A673 (cell line): ENCODE results near the gene AJAP1. TPM values are rescaled to one million over a fixed set of nuclear protein-coding genes. Genes with fewer than 3 reads are reported as not detected.

ENCODE experiments used
- BruUV-seq: library from RNA; stranded (reverse); fragments of 400-500 nt; replicated peaks from 2 replicates; lab custom pipeline; 2021; lab: Mats Ljungman, UMichigan
- CTCF ChIA-PET: fragments of 300-600 bp; sonication (Branson Sonifier 250); formaldehyde crosslinking; loops from one replicate; lab custom pipeline; 2022; ENCODE audit warnings: antibody characterized with exemption; lab: Charles Lee
- POLR2A ChIA-PET: fragments of 300-600 bp; sonication (Branson Sonifier 250); formaldehyde crosslinking; loops from one replicate; lab custom pipeline; 2022; ENCODE audit warnings: antibody characterized with exemption; ENCODE audit not compliant: low non-redundant PET; lab: Charles Lee
- DNase-seq: peaks from one replicate; pipeline ENCODE4 v3.0.0-alpha.2; 2015; ENCODE audit warnings: low spot score
- H3K27ac ChIP-seq: fragments of 200-600 bp; sonication (generic); 2 replicates; pipeline ENCODE4 v1.5.1; 2016; ENCODE audit warnings: mixed run types, low read depth, mild to moderate bottlenecking, mixed read lengths, antibody characterized with exemption, low read length; ENCODE audit not compliant: poor library complexity, severe bottlenecking
- H3K27me3 ChIP-seq: fragments of 200-600 bp; sonication (generic); replicated peaks from 2 replicates; pipeline ENCODE4 v1.6.1; 2017; ENCODE audit warnings: mixed run types, low read depth, mild to moderate bottlenecking, mixed read lengths, antibody characterized with exemption, low read length; ENCODE audit not compliant: insufficient read depth, poor library complexity
- H3K36me3 ChIP-seq: fragments of 200-600 bp; sonication (generic); 2 replicates; pipeline ENCODE4 v1.6.1; 2016; ENCODE audit warnings: mixed run types, mild to moderate bottlenecking, mixed read lengths, antibody characterized with exemption, low read length; ENCODE audit not compliant: insufficient read depth, poor library complexity, severe bottlenecking
- H3K4me1 ChIP-seq: fragments of 200-600 bp; sonication (generic); 2 replicates; pipeline ENCODE4 v1.6.1; 2017; ENCODE audit warnings: mixed run types, mild to moderate bottlenecking, mixed read lengths, antibody characterized with exemption, low read length; ENCODE audit not compliant: insufficient read depth, poor library complexity, severe bottlenecking
- H3K4me3 ChIP-seq: fragments of 200-600 bp; sonication (generic); 2 replicates; pipeline ENCODE4 v1.5.1; 2016; ENCODE audit warnings: low read depth, mixed run types, mild to moderate bottlenecking, mixed read lengths, low read length; ENCODE audit not compliant: poor library complexity, severe bottlenecking
- H3K9me3 ChIP-seq: fragments of 200-600 bp; sonication (generic); 2 replicates; pipeline ENCODE4 v1.6.1; 2016; ENCODE audit warnings: mixed run types, low read depth, mild to moderate bottlenecking, mixed read lengths, antibody characterized with exemption, low read length; ENCODE audit not compliant: poor library complexity, severe bottlenecking
- EZH2 ChIP-seq: fragments of 200-600 bp; sonication (generic); IDR thresholded peaks from 2 replicates; pipeline ENCODE4 v1.6.1; 2017; ENCODE audit warnings: borderline replicate concordance, low read depth, mild to moderate bottlenecking, mixed read lengths, antibody characterized with exemption, low read length; ENCODE audit not compliant: poor library complexity, severe bottlenecking
- intact Hi-C: fragments of 100-400 bp; cut with micrococcal nuclease; formaldehyde crosslinking; loops from one replicate; pipeline ENCODE4 v1.10.0; 2022; ENCODE audit not compliant: unreplicated experiment
- total RNA-seq: library from RNA; stranded (reverse); gene quantifications from 2 replicates; pipeline ENCODE4 v1.2.3, GENCODE V29; 2021
- TF ChIP-seq, protein P1 (sequence below): fragments of 300-800, 200-600 bp; sonication (generic); conservative IDR thresholded peaks from 2 replicates; pipeline ENCODE4 v1.5.1; 2017; ENCODE audit warnings: low read depth, mild to moderate bottlenecking, antibody characterized with exemption, low read length, moderate library complexity, mixed read lengths

Gene AJAP1
- total RNA-seq, 1 experiment from 2014 or later: not detected

DNA sequence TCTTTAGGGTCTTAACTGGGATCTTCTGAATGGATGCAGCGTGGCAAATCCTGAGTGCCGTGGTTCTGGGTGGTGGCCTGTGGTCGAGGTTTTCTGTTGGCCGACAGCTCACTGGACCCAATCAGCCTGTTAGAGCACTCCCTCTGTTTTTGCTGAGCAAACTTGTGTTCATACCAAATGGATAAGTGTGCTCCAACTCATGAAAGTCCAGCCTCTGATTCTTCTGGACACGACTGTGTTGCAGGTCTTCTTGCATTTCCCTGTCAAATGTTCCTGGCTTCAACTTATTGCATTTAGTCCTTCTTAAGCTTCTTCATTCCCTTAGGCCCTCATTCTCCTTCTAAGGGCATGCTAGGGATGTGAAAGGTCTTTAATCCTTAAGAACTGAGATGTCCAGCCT lies 63.7 kb downstream of the AJAP1 start:
- ChIA-PET POLR2A (no interaction called here), CTCF (no interaction called here)
- no TSS peak for BruUV-seq
- no peaks in the 10 kb centered on the region for H3K4me1 ChIP-seq
- no peaks in the 10 kb centered on the region for H3K36me3 ChIP-seq
- no peak for TF ChIP-seq EZH2
- TF ChIP-seq, protein P1, sequence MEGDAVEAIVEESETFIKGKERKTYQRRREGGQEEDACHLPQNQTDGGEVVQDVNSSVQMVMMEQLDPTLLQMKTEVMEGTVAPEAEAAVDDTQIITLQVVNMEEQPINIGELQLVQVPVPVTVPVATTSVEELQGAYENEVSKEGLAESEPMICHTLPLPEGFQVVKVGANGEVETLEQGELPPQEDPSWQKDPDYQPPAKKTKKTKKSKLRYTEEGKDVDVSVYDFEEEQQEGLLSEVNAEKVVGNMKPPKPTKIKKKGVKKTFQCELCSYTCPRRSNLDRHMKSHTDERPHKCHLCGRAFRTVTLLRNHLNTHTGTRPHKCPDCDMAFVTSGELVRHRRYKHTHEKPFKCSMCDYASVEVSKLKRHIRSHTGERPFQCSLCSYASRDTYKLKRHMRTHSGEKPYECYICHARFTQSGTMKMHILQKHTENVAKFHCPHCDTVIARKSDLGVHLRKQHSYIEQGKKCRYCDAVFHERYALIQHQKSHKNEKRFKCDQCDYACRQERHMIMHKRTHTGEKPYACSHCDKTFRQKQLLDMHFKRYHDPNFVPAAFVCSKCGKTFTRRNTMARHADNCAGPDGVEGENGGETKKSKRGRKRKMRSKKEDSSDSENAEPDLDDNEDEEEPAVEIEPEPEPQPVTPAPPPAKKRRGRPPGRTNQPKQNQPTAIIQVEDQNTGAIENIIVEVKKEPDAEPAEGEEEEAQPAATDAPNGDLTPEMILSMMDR: no peak
- no peak overlapping the region for H3K4me3 ChIP-seq
- H3K27me3 ChIP-seq: no peaks in the 10 kb centered on the region
- no peak overlapping the region for H3K27ac ChIP-seq
- intact Hi-C loops: no loop called here
- no peak for DNase-seq
- H3K9me3 ChIP-seq: peaks cover 3% of the 10 kb centered on the region

DNA sequence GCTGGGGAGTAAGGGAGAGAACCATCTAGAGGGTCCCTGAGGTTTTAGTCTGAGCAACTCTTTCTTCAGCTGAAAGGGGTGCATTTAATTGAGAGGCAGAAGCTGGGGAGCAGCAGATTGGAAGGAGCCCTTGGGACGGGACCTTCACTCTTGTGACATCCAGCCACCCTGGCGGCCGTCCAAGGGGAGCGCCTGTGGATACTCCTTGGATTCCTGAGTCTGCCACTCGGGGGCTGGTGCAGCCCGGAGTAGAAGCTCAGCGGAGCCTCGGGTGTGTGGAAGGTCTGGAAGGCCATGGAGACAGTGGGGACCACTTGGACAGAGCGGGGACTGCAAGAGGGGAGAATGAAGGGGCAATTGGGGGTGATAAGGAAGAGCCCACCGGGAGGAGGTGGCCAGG lies 68.7 kb downstream of the AJAP1 start:
- no TSS peak for BruUV-seq
- intact Hi-C loops: no loop called here
- POLR2A ChIA-PET: no interaction called here

DNA sequence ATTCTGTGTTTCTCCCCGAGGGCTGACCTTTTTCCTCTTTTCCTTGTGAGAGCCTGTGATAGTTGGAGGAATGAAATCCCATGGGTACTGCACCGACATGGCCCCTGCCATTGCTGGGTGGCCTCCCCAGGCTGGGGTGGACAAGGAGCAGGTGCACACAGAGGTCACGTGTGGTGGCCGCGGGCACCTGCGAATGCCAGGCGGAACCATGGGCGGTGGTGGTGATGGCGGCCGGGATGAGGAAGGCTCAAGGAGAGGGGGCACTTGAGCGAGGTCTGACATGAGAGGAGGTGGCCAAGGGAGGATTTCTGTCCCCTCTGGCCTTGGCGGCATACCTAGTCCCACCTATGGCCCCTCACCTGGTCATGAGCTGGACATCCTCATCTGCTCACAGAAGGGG lies 69.6 kb downstream of the AJAP1 start:
- peaks cover 12% of the 10 kb centered on the region for H3K9me3 ChIP-seq
- no peak for DNase-seq
- H3K36me3 ChIP-seq: no peaks in the 10 kb centered on the region
- TF ChIP-seq EZH2: no peak
- TF ChIP-seq, protein P1: no peak
- H3K4me3 ChIP-seq: no peak overlapping the region
- H3K27me3 ChIP-seq: no peaks in the 10 kb centered on the region
- BruUV-seq: no TSS peak
- H3K4me1 ChIP-seq: no peaks in the 10 kb centered on the region
- intact Hi-C loops: no loop called here
- CTCF ChIA-PET: no interaction called here
- H3K27ac ChIP-seq: no peak overlapping the region
- POLR2A ChIA-PET: no interaction called here

More for the DNA sequence above, 68.7 kb downstream of the AJAP1 start:
- no peak for TF ChIP-seq EZH2
- TF ChIP-seq, protein P1: no peak
- Histone ChIP-seq H3K36me3 (no peaks in the 10 kb centered on the region), H3K4me1 (no peaks in the 10 kb centered on the region), H3K4me3 (no peak overlapping the region), H3K27ac (no peak overlapping the region), H3K9me3 (peaks cover 10% of the 10 kb centered on the region), H3K27me3 (no peaks in the 10 kb centered on the region)
- CTCF ChIA-PET: no interaction called here
- DNase-seq: no peak
